CD14-positive monocyte (primary cell): Measurements from ENCODE around the gene PIGBOS1. TPM values are rescaled to one million over a fixed set of nuclear protein-coding genes. Genes with fewer than 3 reads are reported as not detected.

Source experiments
- DNase-seq, 3 donors: peaks; one replicate each; pipeline ENCODE4 v3.0.0-alpha.2; 2011 to 2022
- H2AFZ ChIP-seq: 2 replicates; pipeline ENCODE4 v1.6.0; 2012; ENCODE audit warnings: mild to moderate bottlenecking, low read depth, low read length, inconsistent platforms; ENCODE audit not compliant: insufficient read depth, poor library complexity, severe bottlenecking
- H3K27ac ChIP-seq, 2 donors: 1 replicate in 1 of 2; 2 replicates in 1 of 2; pipeline ENCODE4 v1.5.1; 2012 to 2013; ENCODE audit warnings: low read length in 2 of 2, control low read depth in 1 of 2, inconsistent platforms in 1 of 2, low read depth in 1 of 2, mild to moderate bottlenecking in 1 of 2
- H3K27me3 ChIP-seq, 2 donors: one replicate each; pipeline versions ENCODE4 v1.6.0 to v1.6.1; 2011 to 2013; ENCODE audit warnings: low read length in 2 of 2; ENCODE audit not compliant: control insufficient read depth in 2 of 2, insufficient read depth in 2 of 2
- H3K36me3 ChIP-seq, 2 donors: replicated peaks in 1 of 2; 1 replicate in 1 of 2; 2 replicates in 1 of 2; pipeline versions ENCODE4 v1.5.1 to v1.6.1; 2012 to 2013; ENCODE audit warnings: low read length in 2 of 2, control low read depth in 1 of 2, inconsistent platforms in 1 of 2, mild to moderate bottlenecking in 1 of 2; ENCODE audit not compliant: insufficient read depth in 2 of 2, control insufficient read depth in 1 of 2
- H3K4me1 ChIP-seq, 2 donors: 1 replicate in 1 of 2; 2 replicates in 1 of 2; pipeline versions ENCODE4 v1.5.1 to v1.6.1; 2012 to 2013; ENCODE audit warnings: low read length in 2 of 2, control low read depth in 1 of 2, inconsistent platforms in 1 of 2, mild to moderate bottlenecking in 1 of 2, moderate library complexity in 1 of 2; ENCODE audit not compliant: insufficient read depth in 2 of 2, control insufficient read depth in 1 of 2
- H3K4me2 ChIP-seq: replicated peaks from 2 replicates; pipeline ENCODE3; 2012; ENCODE audit warnings: low read length, moderate library complexity, mild to moderate bottlenecking; ENCODE audit not compliant: poor library complexity, severe bottlenecking; ENCODE audit errors: extremely low read depth
- H3K4me3 ChIP-seq, 3 experiments: fragments of 200-600 bp in 1 of 3; sonication (generic) in 1 of 3; replicated peaks in 1 of 3; 1 replicate in 2 of 3; 2 replicates in 1 of 3; pipeline ENCODE4 v1.5.1; 2011 to 2013; ENCODE audit warnings: low read length in 3 of 3, mild to moderate bottlenecking in 3 of 3, control low read depth in 2 of 3, low read depth in 2 of 3, inconsistent platforms in 1 of 3, moderate library complexity in 1 of 3
- H3K79me2 ChIP-seq: 2 replicates; pipeline ENCODE4 v1.6.0; 2012; ENCODE audit warnings: mild to moderate bottlenecking, control low read depth, inconsistent platforms, low read length, moderate library complexity; ENCODE audit not compliant: insufficient read depth
- H3K9ac ChIP-seq: 2 replicates; pipeline ENCODE4 v1.6.0; 2017; ENCODE audit warnings: low read length, mild to moderate bottlenecking; ENCODE audit not compliant: insufficient read depth, poor library complexity, severe bottlenecking
- H3K9me3 ChIP-seq, 2 donors: replicated peaks in 1 of 2; 1 replicate in 1 of 2; 2 replicates in 1 of 2; pipeline versions ENCODE4 v1.5.1 to v1.6.1; 2012 to 2013; ENCODE audit warnings: low read length in 2 of 2, control low read depth in 1 of 2; ENCODE audit not compliant: control insufficient read depth in 1 of 2, insufficient read depth in 1 of 2
- H4K20me1 ChIP-seq: 2 replicates; pipeline ENCODE4 v1.6.0; 2012; ENCODE audit warnings: mild to moderate bottlenecking, low read length, control low read depth, moderate library complexity; ENCODE audit not compliant: insufficient read depth
- H3K27ac Mint-ChIP-seq, 7 donors: one replicate each; pipeline ENCODE4 v1.8.0; 2020; ENCODE audit warnings: mild to moderate bottlenecking in 7 of 7, mixed read lengths in 7 of 7, moderate library complexity in 6 of 7, inconsistent platforms in 2 of 7
- H3K27me3 Mint-ChIP-seq, 3 donors: one replicate each; pipeline ENCODE4 v1.8.0; 2021 to 2022; ENCODE audit warnings: low read depth in 3 of 3, mild to moderate bottlenecking in 3 of 3, mixed read lengths in 3 of 3, moderate library complexity in 3 of 3, inconsistent platforms in 1 of 3
- H3K36me3 Mint-ChIP-seq, 2 donors: one replicate each; pipeline ENCODE4 v1.8.0; 2020; ENCODE audit warnings: mixed read lengths in 2 of 2, inconsistent platforms in 1 of 2, mild to moderate bottlenecking in 1 of 2
- H3K4me1 Mint-ChIP-seq: one replicate; pipeline ENCODE4 v1.8.0; 2020; ENCODE audit warnings: mild to moderate bottlenecking, mixed read lengths
- H3K4me3 Mint-ChIP-seq, 2 donors: one replicate each; pipeline ENCODE4 v1.8.0; 2020; ENCODE audit warnings: mild to moderate bottlenecking in 2 of 2, mixed read lengths in 2 of 2, moderate library complexity in 1 of 2
- H3K9me3 Mint-ChIP-seq, 7 donors: one replicate each; pipeline ENCODE4 v1.8.0; 2020 to 2022; ENCODE audit warnings: mixed read lengths in 7 of 7, mild to moderate bottlenecking in 6 of 7, moderate library complexity in 6 of 7, inconsistent platforms in 2 of 7
- WGBS: methylation state at CpG from one replicate; pipeline ENCODE4 v1.1.5; 2013; ENCODE audit warnings: missing lambda C conversion rate; ENCODE audit not compliant: insufficient coverage; 5-methylcytosine and 5-hydroxymethylcytosine counted together
- intact Hi-C, 2 donors: fragments of 100-400 bp; cut with micrococcal nuclease; formaldehyde crosslinking; loops; one replicate each; pipeline versions ENCODE4 v1.15.0 to v1.15.1; 2023
- polyA plus RNA-seq, 3 donors: library from polyadenylated mRNA; depleted of rRNA in 1 of 3; unstranded in 2 of 3; stranded (reverse) in 1 of 3; fragments of 300-500 nt in 2 of 3; fragments of >200 nt in 1 of 3; fragmentation: Illumina TruSeq in 2 of 3; gene quantifications; 1 replicate in 2 of 3; 2 replicates in 1 of 3; pipeline ENCODE4 v1.2.3, GENCODE V29; 2012 to 2021
- TF ChIP-seq, protein P1 (sequence below): fragments of 200-600 bp; IDR thresholded peaks from one replicate; pipeline ENCODE4 v1.8.0; 2022; ENCODE audit warnings: antibody characterized with exemption, mild to moderate bottlenecking

PIGBOS1 gene
- polyA plus RNA-seq, 3 donors: 29.4 to 69.7 (median 67.3) TPM

- Histone ChIP-seq H3K79me2 (no peaks in the 10 kb centered on the region), H3K4me3 (no peak overlapping the region), H4K20me1 (no peaks in the 10 kb centered on the region), H3K4me2 (no peak overlapping the region), H2AFZ (no peak overlapping the region), H3K36me3 (peaks cover 32 to 87% of the 10 kb centered on the region in 2 donors), H3K27ac (no peak overlapping the region), H3K27me3 (no peaks in the 10 kb centered on the region), H3K9me3 (no peaks in the 10 kb centered on the region), H3K4me1 (no peaks in the 10 kb centered on the region), H3K9ac (no peak overlapping the region)
- peak overlapping the region in 1 of 7 donors; percentile 84 for H3K27ac Mint-ChIP-seq
- H3K27me3 Mint-ChIP-seq: no peaks in the 10 kb centered on the region
- no peak overlapping the region for H3K4me3 Mint-ChIP-seq
- intact Hi-C loops: no loop called here
- H3K9me3 Mint-ChIP-seq: peaks cover 0 to 2% (median 0%) of the 10 kb centered on the region in 7 donors
- DNase-seq: no peak
- TF ChIP-seq, protein P1, sequence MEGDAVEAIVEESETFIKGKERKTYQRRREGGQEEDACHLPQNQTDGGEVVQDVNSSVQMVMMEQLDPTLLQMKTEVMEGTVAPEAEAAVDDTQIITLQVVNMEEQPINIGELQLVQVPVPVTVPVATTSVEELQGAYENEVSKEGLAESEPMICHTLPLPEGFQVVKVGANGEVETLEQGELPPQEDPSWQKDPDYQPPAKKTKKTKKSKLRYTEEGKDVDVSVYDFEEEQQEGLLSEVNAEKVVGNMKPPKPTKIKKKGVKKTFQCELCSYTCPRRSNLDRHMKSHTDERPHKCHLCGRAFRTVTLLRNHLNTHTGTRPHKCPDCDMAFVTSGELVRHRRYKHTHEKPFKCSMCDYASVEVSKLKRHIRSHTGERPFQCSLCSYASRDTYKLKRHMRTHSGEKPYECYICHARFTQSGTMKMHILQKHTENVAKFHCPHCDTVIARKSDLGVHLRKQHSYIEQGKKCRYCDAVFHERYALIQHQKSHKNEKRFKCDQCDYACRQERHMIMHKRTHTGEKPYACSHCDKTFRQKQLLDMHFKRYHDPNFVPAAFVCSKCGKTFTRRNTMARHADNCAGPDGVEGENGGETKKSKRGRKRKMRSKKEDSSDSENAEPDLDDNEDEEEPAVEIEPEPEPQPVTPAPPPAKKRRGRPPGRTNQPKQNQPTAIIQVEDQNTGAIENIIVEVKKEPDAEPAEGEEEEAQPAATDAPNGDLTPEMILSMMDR: no peak
- H3K36me3 Mint-ChIP-seq: peaks cover 38 to 66% of the 10 kb centered on the region in 2 donors
- peaks cover 4% of the 10 kb centered on the region for H3K4me1 Mint-ChIP-seq
- WGBS: 100% methylated on average over 1 of the region's 4 CpGs
Measured at GRCh38 chr15:55348281-55348778, 29.4 kb upstream of the PIGBOS1 start.

DNA sequence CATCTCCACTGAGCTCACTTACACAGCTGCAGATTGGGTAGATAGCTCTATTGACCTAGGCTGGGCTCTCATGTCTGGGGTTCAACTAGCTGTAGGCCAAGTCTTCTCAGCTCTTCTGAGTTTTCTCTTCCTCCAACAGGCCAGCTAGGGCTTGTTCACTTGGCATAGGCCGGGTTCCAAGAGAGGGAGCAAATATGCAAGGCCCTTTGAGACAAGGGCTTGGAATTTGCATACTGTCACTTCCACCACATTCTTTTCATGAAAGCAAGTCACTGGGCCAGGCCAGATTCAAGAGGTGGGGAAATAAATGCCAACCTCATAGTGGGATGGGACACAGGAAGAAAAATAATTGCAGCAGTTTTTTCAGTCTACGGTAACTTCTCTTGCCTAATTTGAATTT lies 25.3 kb upstream of the PIGBOS1 start:
- H4K20me1 ChIP-seq: no peaks in the 10 kb centered on the region
- H2AFZ ChIP-seq: no peak overlapping the region
- Mint-ChIP-seq H3K27ac (peak overlapping the region in 6 of 7 donors; percentile 37 to 87 (median 76)), H3K36me3 (peaks cover 39 to 69% of the 10 kb centered on the region in 2 donors), H3K9me3 (peaks cover 0 to 2% (median 0%) of the 10 kb centered on the region in 7 donors), H3K4me1 (peaks cover 4% of the 10 kb centered on the region), H3K4me3 (no peak overlapping the region), H3K27me3 (no peaks in the 10 kb centered on the region)
- no peaks in the 10 kb centered on the region for H3K79me2 ChIP-seq
- no peaks in the 10 kb centered on the region for H3K9me3 ChIP-seq
- no CpG with 5 or more reads among the region's 2 CpGs for WGBS
- no peak overlapping the region for H3K4me3 ChIP-seq
- no peak overlapping the region for H3K4me2 ChIP-seq
- H3K9ac ChIP-seq: no peak overlapping the region
- intact Hi-C loops: no loop called here
- no peaks in the 10 kb centered on the region for H3K4me1 ChIP-seq
- TF ChIP-seq, protein P1: no peak
- no peaks in the 10 kb centered on the region for H3K27me3 ChIP-seq
- peaks cover 40 to 85% of the 10 kb centered on the region in 2 donors for H3K36me3 ChIP-seq
- DNase-seq: no peak
- peak overlapping the region in 1 of 2 donors; percentile 68 for H3K27ac ChIP-seq
